ENCODE measurements around the gene CRIP2. TPM values are rescaled to one million over a fixed set of nuclear protein-coding genes. Genes with fewer than 3 reads are reported as not detected.

Gene CRIP2
- total RNA-seq, 4 donors from 2014 or later = 101 to 160 (median 136) TPM

- Histone ChIP-seq H3K4me1 (no peaks in the 10 kb centered on the region), H3K36me3 (no peaks in the 10 kb centered on the region), H3K9me3 (no peaks in the 10 kb centered on the region), H3K27ac (no peak overlapping the region), H3K4me3 (replicated peaks in 1 of 3) (no peak overlapping the region), H3K27me3 (no peaks in the 10 kb centered on the region)
- no peak for DNase-seq
- intact Hi-C loops (cut with DNase I) = no loop called here
- TF ChIP-seq, protein P1, sequence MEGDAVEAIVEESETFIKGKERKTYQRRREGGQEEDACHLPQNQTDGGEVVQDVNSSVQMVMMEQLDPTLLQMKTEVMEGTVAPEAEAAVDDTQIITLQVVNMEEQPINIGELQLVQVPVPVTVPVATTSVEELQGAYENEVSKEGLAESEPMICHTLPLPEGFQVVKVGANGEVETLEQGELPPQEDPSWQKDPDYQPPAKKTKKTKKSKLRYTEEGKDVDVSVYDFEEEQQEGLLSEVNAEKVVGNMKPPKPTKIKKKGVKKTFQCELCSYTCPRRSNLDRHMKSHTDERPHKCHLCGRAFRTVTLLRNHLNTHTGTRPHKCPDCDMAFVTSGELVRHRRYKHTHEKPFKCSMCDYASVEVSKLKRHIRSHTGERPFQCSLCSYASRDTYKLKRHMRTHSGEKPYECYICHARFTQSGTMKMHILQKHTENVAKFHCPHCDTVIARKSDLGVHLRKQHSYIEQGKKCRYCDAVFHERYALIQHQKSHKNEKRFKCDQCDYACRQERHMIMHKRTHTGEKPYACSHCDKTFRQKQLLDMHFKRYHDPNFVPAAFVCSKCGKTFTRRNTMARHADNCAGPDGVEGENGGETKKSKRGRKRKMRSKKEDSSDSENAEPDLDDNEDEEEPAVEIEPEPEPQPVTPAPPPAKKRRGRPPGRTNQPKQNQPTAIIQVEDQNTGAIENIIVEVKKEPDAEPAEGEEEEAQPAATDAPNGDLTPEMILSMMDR (IDR thresholded peaks at IDR 0.05) = no peak
- no peak for TF ChIP-seq POLR2A (IDR thresholded peaks at IDR 0.05)
- WGBS, 2 donors = 91 to 95% methylated on average over 7 of the region's 7 CpGs
Observed at GRCh38 chr14:105503296-105503640, 28.6 kb downstream of the CRIP2 start.

DNA sequence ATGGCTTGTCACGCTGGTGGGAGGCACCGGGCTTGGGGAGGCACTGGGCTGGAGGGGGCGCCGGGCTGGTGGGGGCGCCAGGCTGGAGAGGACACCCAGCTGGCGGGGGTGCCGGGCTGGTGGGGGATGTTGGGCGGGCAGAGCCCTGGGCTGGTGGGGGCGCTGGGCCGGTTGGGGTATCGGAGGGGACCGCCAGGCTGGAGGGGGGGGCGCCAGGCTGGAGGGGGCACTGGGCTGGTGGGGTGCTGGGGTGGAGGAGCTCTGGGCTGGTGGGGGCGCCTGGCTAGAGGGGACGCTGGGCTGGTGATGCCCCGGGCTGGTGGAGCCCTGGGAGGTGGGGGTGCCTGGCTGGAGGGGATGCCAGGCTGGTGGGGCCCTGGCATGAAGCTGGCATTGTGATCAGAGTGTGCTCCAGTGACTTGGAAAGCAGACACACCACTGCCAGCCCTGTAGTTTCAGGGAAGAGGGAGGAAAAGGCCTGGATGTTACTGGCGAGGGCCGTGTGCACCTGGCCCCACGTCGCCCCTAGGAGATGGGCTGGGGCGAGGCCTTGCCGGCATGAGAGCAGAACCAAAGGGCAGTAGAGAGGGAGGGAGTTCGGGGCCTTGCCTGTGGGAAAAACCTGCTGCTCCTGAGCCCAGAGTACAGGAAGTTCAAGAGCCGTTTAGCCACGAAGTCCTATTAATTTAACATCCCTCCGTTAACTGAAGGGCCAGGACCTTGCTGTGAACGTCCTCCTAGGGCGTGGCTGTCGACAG lies 29.5 kb downstream of the CRIP2 start:
- H3K36me3 ChIP-seq = no peaks in the 10 kb centered on the region
- no peaks in the 10 kb centered on the region for H3K27me3 ChIP-seq
- TF ChIP-seq, protein P1 (IDR thresholded peaks at IDR 0.05) = no peak
- no peak for TF ChIP-seq POLR2A (IDR thresholded peaks at IDR 0.05)
- H3K4me3 ChIP-seq (replicated peaks in 1 of 3) = no peak overlapping the region
- 42 to 65% methylated on average over 15 to 25 of the region's 29 CpGs for WGBS, 2 donors
- no peaks in the 10 kb centered on the region for H3K9me3 ChIP-seq
- DNase-seq = no peak
- intact Hi-C loops (cut with DNase I) = no loop called here
- H3K4me1 ChIP-seq = no peaks in the 10 kb centered on the region
- H3K27ac ChIP-seq = no peak overlapping the region

GRCh38 chr14:105505101-105505500 lies 30.5 kb downstream of the CRIP2 start:
- Histone ChIP-seq H3K9me3 (no peaks in the 10 kb centered on the region), H3K27me3 (no peaks in the 10 kb centered on the region), H3K4me3 (replicated peaks in 1 of 3) (no peak overlapping the region), H3K27ac (no peak overlapping the region), H3K4me1 (no peaks in the 10 kb centered on the region), H3K36me3 (no peaks in the 10 kb centered on the region)
- TF ChIP-seq POLR2A (IDR thresholded peaks at IDR 0.05) = no peak
- TF ChIP-seq, protein P1 (IDR thresholded peaks at IDR 0.05) = no peak
- intact Hi-C loops (cut with DNase I) = no loop called here
- no peak for DNase-seq
- WGBS, 2 donors = 88 to 90% methylated on average over 11 to 12 of the region's 16 CpGs

DNA sequence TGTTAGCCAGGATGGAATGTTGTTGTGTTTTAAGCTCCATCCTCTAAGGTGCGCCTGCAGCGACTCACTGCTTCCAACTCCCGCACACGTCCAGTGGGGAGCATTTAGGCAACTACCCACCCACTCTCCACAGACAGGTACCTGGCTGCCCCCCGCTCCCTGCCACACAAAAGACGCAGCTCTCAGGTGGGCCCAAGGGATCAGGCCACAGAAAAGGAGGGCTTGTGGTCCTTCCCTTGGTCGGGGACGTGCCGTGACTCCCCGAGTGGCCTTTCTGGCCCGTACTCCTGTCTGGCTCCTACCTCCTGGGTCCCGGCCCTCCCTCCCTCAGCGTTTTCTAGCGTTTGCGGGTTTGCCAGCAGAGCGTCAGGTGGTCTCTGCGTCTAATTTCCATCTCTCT lies 32.6 kb downstream of the CRIP2 start:
- H3K4me3 ChIP-seq (replicated peaks in 1 of 3) = no peak overlapping the region
- intact Hi-C loops (cut with DNase I) = no loop called here
- no peaks in the 10 kb centered on the region for H3K4me1 ChIP-seq
- H3K27ac ChIP-seq = no peak overlapping the region
- H3K36me3 ChIP-seq = no peaks in the 10 kb centered on the region
- TF ChIP-seq, protein P1 (IDR thresholded peaks at IDR 0.05) = no peak
- TF ChIP-seq POLR2A (IDR thresholded peaks at IDR 0.05) = no peak
- no peak for DNase-seq
- no peaks in the 10 kb centered on the region for H3K27me3 ChIP-seq
- 70 to 72% methylated on average over 17 of the region's 17 CpGs for WGBS, 2 donors
- H3K9me3 ChIP-seq = no peaks in the 10 kb centered on the region

DNA sequence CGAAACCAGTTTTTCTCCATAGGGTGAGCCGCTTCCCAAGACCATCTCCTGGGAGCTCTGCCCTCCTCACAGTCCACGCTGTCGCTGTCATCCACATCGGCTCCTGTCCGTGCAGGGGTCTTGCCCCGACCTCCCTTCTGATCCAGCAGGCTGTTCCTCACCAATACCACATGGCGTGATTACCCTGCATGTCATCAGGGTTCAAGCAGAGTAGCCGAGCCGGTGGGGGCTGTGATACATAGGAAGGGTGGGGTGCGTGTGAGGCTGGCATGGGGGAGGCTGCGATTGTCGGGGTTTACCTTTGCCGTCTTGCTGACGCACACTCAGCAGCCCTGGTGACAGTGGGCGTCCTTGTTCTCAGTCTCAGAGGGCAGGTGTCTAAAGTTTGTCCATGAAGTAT lies 33.4 kb downstream of the CRIP2 start:
- Histone ChIP-seq H3K27ac (no peak overlapping the region), H3K27me3 (no peaks in the 10 kb centered on the region), H3K4me3 (replicated peaks in 1 of 3) (no peak overlapping the region), H3K9me3 (no peaks in the 10 kb centered on the region), H3K36me3 (no peaks in the 10 kb centered on the region), H3K4me1 (no peaks in the 10 kb centered on the region)
- intact Hi-C loops (cut with DNase I) = no loop called here
- no peak for DNase-seq
- WGBS, 2 donors = 85 to 87% methylated on average over 16 of the region's 16 CpGs
- TF ChIP-seq, protein P1 (IDR thresholded peaks at IDR 0.05) = no peak
- no peak for TF ChIP-seq POLR2A (IDR thresholded peaks at IDR 0.05)
